SK-N-SH (cell line): ENCODE results near the gene CDC42EP4. TPM values are rescaled to one million over a fixed set of nuclear protein-coding genes. Genes with fewer than 3 reads are reported as not detected.

Experiments
- CTCF ChIA-PET: fragments of 300-600, 350-600 bp; formaldehyde crosslinking; extraction: SDS; loops from one replicate; lab custom pipeline; 2021; lab: Yijun Ruan, JAX
- POLR2A ChIA-PET: fragments of 350-600 bp; sonication (Branson Sonifier 250); formaldehyde crosslinking; extraction: SDS; loops from one replicate; lab custom pipeline; 2020; ENCODE audit warnings: antibody characterized with exemption, inconsistent platforms; lab: Yijun Ruan, JAX
- DNase-seq: peaks from one replicate; pipeline ENCODE4 v3.0.0; 2012
- H2AFZ ChIP-seq: fragments of 200-600 bp; sonication (generic); 2 replicates; pipeline ENCODE4 v1.8.1; 2016; ENCODE audit warnings: antibody characterized with exemption, mild to moderate bottlenecking, low read depth
- H3F3A ChIP-seq: fragments of 200-600 bp; sonication (generic); replicated peaks from 2 replicates; pipeline ENCODE3; 2016; ENCODE audit warnings: antibody characterized with exemption, mild to moderate bottlenecking; ENCODE audit not compliant: insufficient read depth
- H3K27ac ChIP-seq, 2 experiments: fragments of 200-500 bp in 1 of 2; fragments of 200-600 bp in 1 of 2; sonication (Bioruptor generic) in 1 of 2; sonication (generic), shearing (Covaris generic) in 1 of 2; 2 replicates each; pipeline versions ENCODE4 v1.5.1 to v1.6.1; 2014 to 2016; ENCODE audit warnings: low read depth in 2 of 2, inconsistent platforms in 1 of 2, low read length in 1 of 2, mild to moderate bottlenecking in 1 of 2, mixed read lengths in 1 of 2
- H3K27me3 ChIP-seq: fragments of 200-600 bp; sonication (generic), shearing (Covaris generic); 2 replicates; pipeline ENCODE4 v1.6.1; 2016; ENCODE audit warnings: mixed run types; ENCODE audit not compliant: insufficient read depth
- H3K36me3 ChIP-seq, 2 experiments: fragments of 200-500 bp in 1 of 2; fragments of 200-600 bp in 1 of 2; sonication (Bioruptor generic) in 1 of 2; sonication (generic) in 1 of 2; replicated peaks in 1 of 2; 2 replicates each; pipeline versions ENCODE3 to v1.5.1; 2014 to 2016; ENCODE audit warnings: low read length in 1 of 2, mild to moderate bottlenecking in 1 of 2; ENCODE audit not compliant: insufficient read depth in 2 of 2, control insufficient read depth in 1 of 2
- H3K4me1 ChIP-seq, 2 experiments: fragments of 200-500 bp in 1 of 2; fragments of 200-600 bp in 1 of 2; sonication (Bioruptor generic) in 1 of 2; sonication (generic), shearing (Covaris generic) in 1 of 2; 2 replicates each; pipeline versions ENCODE4 v1.5.1 to v1.6.1; 2014 to 2016; ENCODE audit warnings: low read depth in 1 of 2, low read length in 1 of 2, mixed run types in 1 of 2; ENCODE audit not compliant: insufficient read depth in 2 of 2, control insufficient read depth in 1 of 2
- H3K4me2 ChIP-seq: fragments of 200-600 bp; sonication (generic), shearing (Covaris generic); 2 replicates; pipeline ENCODE4 v1.6.1; 2017; ENCODE audit warnings: mixed run types
- H3K4me3 ChIP-seq, 2 experiments: fragments of 200-500 bp in 1 of 2; fragments of 200-600 bp in 1 of 2; sonication (Bioruptor generic) in 1 of 2; sonication (generic), shearing (Covaris generic) in 1 of 2; 2 replicates each; pipeline versions ENCODE4 v1.5.1 to v1.8.1; 2014 to 2016; ENCODE audit warnings: low read depth in 2 of 2, inconsistent platforms in 1 of 2, low read length in 1 of 2, mild to moderate bottlenecking in 1 of 2, mixed read lengths in 1 of 2, moderate library complexity in 1 of 2
- H3K79me2 ChIP-seq: fragments of 200-600 bp; sonication (generic); 2 replicates; pipeline ENCODE4 v1.8.1; 2017; ENCODE audit warnings: mild to moderate bottlenecking; ENCODE audit not compliant: insufficient read depth
- H3K9ac ChIP-seq: fragments of 200-600 bp; sonication (generic); 2 replicates; pipeline ENCODE4 v1.6.1; 2017; ENCODE audit warnings: mixed run types
- H3K9me2 ChIP-seq: fragments of 200-600 bp; sonication (generic); 2 replicates; pipeline ENCODE4 v1.6.1; 2017; ENCODE audit warnings: mixed run types
- H3K9me3 ChIP-seq: fragments of 200-600 bp; sonication (generic); 2 replicates; pipeline ENCODE4 v1.6.1; 2017; ENCODE audit warnings: mixed run types, mild to moderate bottlenecking, moderate library complexity
- H4K20me1 ChIP-seq: fragments of 200-600 bp; sonication (generic); 2 replicates; pipeline ENCODE4 v1.6.1; 2017; ENCODE audit warnings: mild to moderate bottlenecking, mixed run types; ENCODE audit not compliant: insufficient read depth
- CHD2 ChIP-seq: fragments of 150-350 bp; IDR thresholded peaks from 2 replicates; pipeline ENCODE4 v1.6.1; 2018; ENCODE audit warnings: low read length; ENCODE audit not compliant: partially characterized antibody
- EP300 ChIP-seq, 2 experiments: IDR thresholded peaks; 2 replicates each; pipeline versions ENCODE4 v1.4.0 to v1.6.1; 2012; ENCODE audit warnings: borderline replicate concordance in 1 of 2, low read depth in 1 of 2, low read length in 1 of 2
- EZH2phosphoT487 ChIP-seq: fragments of 200-600 bp; sonication (generic); IDR thresholded peaks from 2 replicates; pipeline ENCODE4 v1.6.1; 2017; ENCODE audit warnings: low read depth, mixed run types, mild to moderate bottlenecking, antibody characterized with exemption, moderate library complexity, borderline replicate concordance
- FOXJ3 ChIP-seq: sonication (generic); formaldehyde crosslinking; IDR thresholded peaks from 2 replicates; pipeline ENCODE4 v1.5.1; 2020; ENCODE audit warnings: mild to moderate bottlenecking, missing genetic modification reagents
- JUND ChIP-seq: IDR thresholded peaks from 2 replicates; pipeline ENCODE4 v1.4.0; 2012
- NFIC ChIP-seq: IDR thresholded peaks from 2 replicates; pipeline ENCODE4 v1.4.0; 2012; ENCODE audit warnings: borderline replicate concordance
- POLR2AphosphoS5 ChIP-seq: IDR thresholded peaks from 2 replicates; pipeline ENCODE4 v1.6.1; 2012; ENCODE audit warnings: low read depth, low read length
- RAD21 ChIP-seq: IDR thresholded peaks from 2 replicates; pipeline ENCODE4 v1.6.1; 2012; ENCODE audit warnings: mild to moderate bottlenecking, low read length
- TCF12 ChIP-seq: IDR thresholded peaks from 2 replicates; pipeline ENCODE4 v1.4.0; 2012
- WGBS: methylation state at CpG from one replicate; pipeline ENCODE4 v1.1.6; 2017; ENCODE audit warnings: low lambda C conversion rate; 5-methylcytosine and 5-hydroxymethylcytosine counted together
- polyA plus RNA-seq, 3 experiments: library from polyadenylated mRNA; depleted of rRNA; stranded (reverse); fragments of >200 nt; gene quantifications; 2 replicates each; pipeline ENCODE4 v1.2.3, GENCODE V29; 2012
- TF ChIP-seq, protein P1 (sequence below): IDR thresholded peaks from 2 replicates; pipeline ENCODE4 v1.4.0; 2012; ENCODE audit warnings: low read depth
- TF ChIP-seq, protein P2 (sequence below): IDR thresholded peaks from 2 replicates; pipeline ENCODE4; 2012
- TF ChIP-seq, protein P3 (sequence below): IDR thresholded peaks from 2 replicates; pipeline ENCODE4 v1.4.0; 2012; ENCODE audit warnings: low read depth, borderline replicate concordance
- TF ChIP-seq, protein P4 (sequence below): fragments of 200-600 bp; sonication (generic); IDR thresholded peaks from 2 replicates; pipeline ENCODE4 v1.6.1; 2017; ENCODE audit warnings: antibody characterized with exemption, mild to moderate bottlenecking, moderate library complexity
- TF ChIP-seq, protein P5 (sequence below): fragments of 150-350 bp; IDR thresholded peaks from 2 replicates; pipeline ENCODE4 v1.6.1; 2017; ENCODE audit warnings: antibody characterized with exemption, low read length, low read depth, borderline replicate concordance
- TF ChIP-seq, protein P6 (sequence below): IDR thresholded peaks from 2 replicates; pipeline ENCODE4 v1.6.1; 2012; ENCODE audit warnings: mild to moderate bottlenecking, low read depth, low read length, moderate library complexity

Gene CDC42EP4
- polyA plus RNA-seq, 1 of the 3 experiments (the other 2 are of a cell fraction) = 28.3 TPM

DNA sequence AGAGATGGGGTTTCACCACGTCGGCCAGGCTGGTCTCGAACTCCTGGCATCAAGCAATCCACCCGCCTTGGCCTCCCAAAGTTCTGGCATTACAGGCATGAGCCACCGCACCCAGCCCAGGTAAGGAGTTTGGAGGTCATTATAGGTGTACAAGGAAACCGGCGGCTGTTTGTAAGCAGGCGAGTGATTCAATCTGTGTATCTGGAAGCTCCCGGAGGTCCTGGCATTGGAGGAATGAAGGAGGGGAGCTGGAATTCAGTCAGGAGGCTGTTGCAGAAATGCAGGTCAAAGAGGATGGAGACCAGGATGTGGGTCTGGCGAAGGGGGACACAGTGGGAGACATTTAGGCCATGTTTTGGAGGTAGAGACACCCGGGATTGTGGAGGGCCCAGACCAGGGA, 18.8 kb downstream of the CDC42EP4 start:
- TF ChIP-seq, protein P1, sequence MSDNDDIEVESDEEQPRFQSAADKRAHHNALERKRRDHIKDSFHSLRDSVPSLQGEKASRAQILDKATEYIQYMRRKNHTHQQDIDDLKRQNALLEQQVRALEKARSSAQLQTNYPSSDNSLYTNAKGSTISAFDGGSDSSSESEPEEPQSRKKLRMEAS = no peak
- TF ChIP-seq EP300 (IDR thresholded peaks at IDR 0.05; ENCODE audit: borderline replicate concordance in 1 of 2, low read depth in 1 of 2, low read length in 1 of 2) (no peak), FOXJ3 (no peak), EZH2phosphoT487 (no peak), CHD2 (no peak)
- TF ChIP-seq, protein P2, sequence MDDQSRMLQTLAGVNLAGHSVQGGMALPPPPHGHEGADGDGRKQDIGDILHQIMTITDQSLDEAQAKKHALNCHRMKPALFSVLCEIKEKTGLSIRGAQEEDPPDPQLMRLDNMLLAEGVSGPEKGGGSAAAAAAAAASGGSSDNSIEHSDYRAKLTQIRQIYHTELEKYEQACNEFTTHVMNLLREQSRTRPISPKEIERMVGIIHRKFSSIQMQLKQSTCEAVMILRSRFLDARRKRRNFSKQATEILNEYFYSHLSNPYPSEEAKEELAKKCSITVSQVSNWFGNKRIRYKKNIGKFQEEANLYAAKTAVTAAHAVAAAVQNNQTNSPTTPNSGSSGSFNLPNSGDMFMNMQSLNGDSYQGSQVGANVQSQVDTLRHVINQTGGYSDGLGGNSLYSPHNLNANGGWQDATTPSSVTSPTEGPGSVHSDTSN = no peak
- TF ChIP-seq, protein P3, sequence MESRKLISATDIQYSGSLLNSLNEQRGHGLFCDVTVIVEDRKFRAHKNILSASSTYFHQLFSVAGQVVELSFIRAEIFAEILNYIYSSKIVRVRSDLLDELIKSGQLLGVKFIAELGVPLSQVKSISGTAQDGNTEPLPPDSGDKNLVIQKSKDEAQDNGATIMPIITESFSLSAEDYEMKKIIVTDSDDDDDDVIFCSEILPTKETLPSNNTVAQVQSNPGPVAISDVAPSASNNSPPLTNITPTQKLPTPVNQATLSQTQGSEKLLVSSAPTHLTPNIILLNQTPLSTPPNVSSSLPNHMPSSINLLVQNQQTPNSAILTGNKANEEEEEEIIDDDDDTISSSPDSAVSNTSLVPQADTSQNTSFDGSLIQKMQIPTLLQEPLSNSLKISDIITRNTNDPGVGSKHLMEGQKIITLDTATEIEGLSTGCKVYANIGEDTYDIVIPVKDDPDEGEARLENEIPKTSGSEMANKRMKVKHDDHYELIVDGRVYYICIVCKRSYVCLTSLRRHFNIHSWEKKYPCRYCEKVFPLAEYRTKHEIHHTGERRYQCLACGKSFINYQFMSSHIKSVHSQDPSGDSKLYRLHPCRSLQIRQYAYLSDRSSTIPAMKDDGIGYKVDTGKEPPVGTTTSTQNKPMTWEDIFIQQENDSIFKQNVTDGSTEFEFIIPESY = no peak
- no peaks in the 10 kb centered on the region for H3K9me3 ChIP-seq
- no peaks in the 10 kb centered on the region for H3K27me3 ChIP-seq
- H3K79me2 ChIP-seq = peaks cover 99% of the 10 kb centered on the region
- no peaks in the 10 kb centered on the region for H3K36me3 ChIP-seq
- H3K27ac ChIP-seq = peak overlapping the region in 1 of 2 experiments; percentile 88; a peak in 2 of 4 replicates
- DNase-seq = no peak
- H3K9me2 ChIP-seq = no peaks in the 10 kb centered on the region
- peak overlapping the region; percentile 71 for H3K4me2 ChIP-seq
- H2AFZ ChIP-seq = no peak overlapping the region
- peaks cover 56% of the 10 kb centered on the region for H4K20me1 ChIP-seq
- H3F3A ChIP-seq = peaks cover 32% of the 10 kb centered on the region
- 83% methylated on average over 11 of the region's 11 CpGs for WGBS
- POLR2A ChIA-PET = no interaction called here
- CTCF ChIA-PET = interaction anchor here (1.1 kb wide), 1 partner anchor 77 kb away, joined by 4 read pairs; no protein-coding TSS in a partner anchor
- no peak overlapping the region for H3K4me3 ChIP-seq
- peaks cover 28 to 37% of the 10 kb centered on the region in 2 experiments; a peak in 3 of 4 replicates for H3K4me1 ChIP-seq
- H3K9ac ChIP-seq = peak overlapping the region; percentile 61; the same call in 1 of the 2 replicates

DNA sequence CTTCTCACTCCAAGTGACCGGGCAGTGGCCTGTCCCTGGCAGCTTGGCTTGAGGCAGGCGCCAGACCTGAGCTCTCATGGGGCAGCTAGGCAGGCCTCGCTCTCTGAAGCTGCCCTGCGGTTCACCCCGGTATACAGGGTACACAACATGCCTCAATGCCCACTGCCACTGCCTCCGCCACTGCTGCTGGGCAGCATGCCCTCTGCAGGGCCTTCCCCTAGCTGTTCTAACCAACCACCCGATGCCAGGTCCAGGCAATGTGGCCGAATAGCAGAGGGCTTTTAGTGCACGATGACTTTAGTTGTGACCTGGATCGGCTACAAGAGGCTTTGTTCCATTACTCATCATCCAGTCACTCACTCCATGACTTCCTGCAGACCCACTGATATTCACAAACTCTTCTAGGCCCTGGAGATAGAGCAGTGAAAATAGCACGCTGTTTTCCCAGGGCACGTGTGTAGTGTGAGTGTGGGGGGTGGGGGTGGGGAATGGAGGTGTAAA, 19.7 kb downstream of the CDC42EP4 start:
- peaks cover 32% of the 10 kb centered on the region for H3F3A ChIP-seq
- no peaks in the 10 kb centered on the region for H3K9me3 ChIP-seq
- no peaks in the 10 kb centered on the region for H3K36me3 ChIP-seq
- 0 out of 4 replicates have a peak overlapping the region, but pooled peaks of 1 of the 2 experiments have one; percentile 28 for H3K4me3 ChIP-seq
- H3K27ac ChIP-seq = peak overlapping the region in 1 of 2 experiments; percentile 88; a peak in 2 of 4 replicates
- peaks cover 28 to 34% of the 10 kb centered on the region in 2 experiments; a peak in 3 of 4 replicates for H3K4me1 ChIP-seq
- peak overlapping the region; percentile 61 for H3K9ac ChIP-seq
- peaks cover 99% of the 10 kb centered on the region for H3K79me2 ChIP-seq
- H3K9me2 ChIP-seq = no peaks in the 10 kb centered on the region
- ChIA-PET CTCF (interaction anchor here (0.8 to 2.8 kb wide), 3 partner anchors 36 to 78 kb away, joined by 3 to 16 read pairs (median 12); no protein-coding TSS in a partner anchor), POLR2A (no interaction called here)
- H4K20me1 ChIP-seq = peaks cover 55% of the 10 kb centered on the region
- no peaks in the 10 kb centered on the region for H3K27me3 ChIP-seq
- H2AFZ ChIP-seq = no peak overlapping the region
- peak; percentile 11 for DNase-seq
- 36% methylated on average over 9 of the region's 12 CpGs for WGBS
- H3K4me2 ChIP-seq = peak overlapping the region; percentile 71
- TF ChIP-seq RAD21 (no peak), POLR2AphosphoS5 (peak; percentile 43), EZH2phosphoT487 (no peak), JUND (peak; percentile 61), NFIC (peak; percentile 72), TCF12 (peak; percentile 59; the same call in 1 of the 2 replicates)
- TF ChIP-seq, protein P1 = peak; percentile 96
- TF ChIP-seq, protein P4, sequence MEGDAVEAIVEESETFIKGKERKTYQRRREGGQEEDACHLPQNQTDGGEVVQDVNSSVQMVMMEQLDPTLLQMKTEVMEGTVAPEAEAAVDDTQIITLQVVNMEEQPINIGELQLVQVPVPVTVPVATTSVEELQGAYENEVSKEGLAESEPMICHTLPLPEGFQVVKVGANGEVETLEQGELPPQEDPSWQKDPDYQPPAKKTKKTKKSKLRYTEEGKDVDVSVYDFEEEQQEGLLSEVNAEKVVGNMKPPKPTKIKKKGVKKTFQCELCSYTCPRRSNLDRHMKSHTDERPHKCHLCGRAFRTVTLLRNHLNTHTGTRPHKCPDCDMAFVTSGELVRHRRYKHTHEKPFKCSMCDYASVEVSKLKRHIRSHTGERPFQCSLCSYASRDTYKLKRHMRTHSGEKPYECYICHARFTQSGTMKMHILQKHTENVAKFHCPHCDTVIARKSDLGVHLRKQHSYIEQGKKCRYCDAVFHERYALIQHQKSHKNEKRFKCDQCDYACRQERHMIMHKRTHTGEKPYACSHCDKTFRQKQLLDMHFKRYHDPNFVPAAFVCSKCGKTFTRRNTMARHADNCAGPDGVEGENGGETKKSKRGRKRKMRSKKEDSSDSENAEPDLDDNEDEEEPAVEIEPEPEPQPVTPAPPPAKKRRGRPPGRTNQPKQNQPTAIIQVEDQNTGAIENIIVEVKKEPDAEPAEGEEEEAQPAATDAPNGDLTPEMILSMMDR = no peak
- TF ChIP-seq, protein P5, sequence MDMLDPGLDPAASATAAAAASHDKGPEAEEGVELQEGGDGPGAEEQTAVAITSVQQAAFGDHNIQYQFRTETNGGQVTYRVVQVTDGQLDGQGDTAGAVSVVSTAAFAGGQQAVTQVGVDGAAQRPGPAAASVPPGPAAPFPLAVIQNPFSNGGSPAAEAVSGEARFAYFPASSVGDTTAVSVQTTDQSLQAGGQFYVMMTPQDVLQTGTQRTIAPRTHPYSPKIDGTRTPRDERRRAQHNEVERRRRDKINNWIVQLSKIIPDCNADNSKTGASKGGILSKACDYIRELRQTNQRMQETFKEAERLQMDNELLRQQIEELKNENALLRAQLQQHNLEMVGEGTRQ = no peak
- TF ChIP-seq, protein P6, sequence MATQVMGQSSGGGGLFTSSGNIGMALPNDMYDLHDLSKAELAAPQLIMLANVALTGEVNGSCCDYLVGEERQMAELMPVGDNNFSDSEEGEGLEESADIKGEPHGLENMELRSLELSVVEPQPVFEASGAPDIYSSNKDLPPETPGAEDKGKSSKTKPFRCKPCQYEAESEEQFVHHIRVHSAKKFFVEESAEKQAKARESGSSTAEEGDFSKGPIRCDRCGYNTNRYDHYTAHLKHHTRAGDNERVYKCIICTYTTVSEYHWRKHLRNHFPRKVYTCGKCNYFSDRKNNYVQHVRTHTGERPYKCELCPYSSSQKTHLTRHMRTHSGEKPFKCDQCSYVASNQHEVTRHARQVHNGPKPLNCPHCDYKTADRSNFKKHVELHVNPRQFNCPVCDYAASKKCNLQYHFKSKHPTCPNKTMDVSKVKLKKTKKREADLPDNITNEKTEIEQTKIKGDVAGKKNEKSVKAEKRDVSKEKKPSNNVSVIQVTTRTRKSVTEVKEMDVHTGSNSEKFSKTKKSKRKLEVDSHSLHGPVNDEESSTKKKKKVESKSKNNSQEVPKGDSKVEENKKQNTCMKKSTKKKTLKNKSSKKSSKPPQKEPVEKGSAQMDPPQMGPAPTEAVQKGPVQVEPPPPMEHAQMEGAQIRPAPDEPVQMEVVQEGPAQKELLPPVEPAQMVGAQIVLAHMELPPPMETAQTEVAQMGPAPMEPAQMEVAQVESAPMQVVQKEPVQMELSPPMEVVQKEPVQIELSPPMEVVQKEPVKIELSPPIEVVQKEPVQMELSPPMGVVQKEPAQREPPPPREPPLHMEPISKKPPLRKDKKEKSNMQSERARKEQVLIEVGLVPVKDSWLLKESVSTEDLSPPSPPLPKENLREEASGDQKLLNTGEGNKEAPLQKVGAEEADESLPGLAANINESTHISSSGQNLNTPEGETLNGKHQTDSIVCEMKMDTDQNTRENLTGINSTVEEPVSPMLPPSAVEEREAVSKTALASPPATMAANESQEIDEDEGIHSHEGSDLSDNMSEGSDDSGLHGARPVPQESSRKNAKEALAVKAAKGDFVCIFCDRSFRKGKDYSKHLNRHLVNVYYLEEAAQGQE = no peak
